ENCODE measurements around the gene SPAG8.

DNA sequence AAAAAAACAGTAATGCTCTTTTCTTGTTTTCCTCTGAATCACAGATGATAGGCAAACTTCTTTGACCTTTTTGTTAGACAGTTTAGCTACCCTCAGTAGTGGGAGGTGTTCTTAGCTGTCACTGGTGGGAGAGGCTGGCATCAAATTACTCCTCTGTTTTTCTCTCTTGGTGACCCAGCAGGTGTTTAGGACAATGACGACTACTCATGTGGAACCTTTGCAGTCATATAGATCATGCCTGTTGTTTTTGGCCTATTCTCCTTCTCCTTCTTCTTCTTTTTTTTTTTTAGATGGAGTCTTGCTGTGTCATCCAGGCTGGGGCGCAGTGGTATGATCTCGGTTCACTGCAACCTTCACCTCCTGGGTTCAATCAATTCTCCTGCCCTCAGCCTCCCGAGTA is 36.0 kb downstream of the SPAG8 start:
- TF ChIP-seq EZH2 (IDR thresholded peaks at IDR 0.05; ENCODE audit: borderline replicate concordance, low read length) = no peak
- TF ChIP-seq CTCF (IDR thresholded peaks at IDR 0.05; ENCODE audit: low read length) = no peak

All from OCI-LY1 (cell line).